ENCODE results near the gene ISLR2.
A peak's percentile ranks its signal among the peaks of the same experiment; 100 is the strongest.
"Not testable (repeated sequence)": the region's sequence is repeated elsewhere in the genome, so short reads cannot be mapped to it uniquely, and the experiment has no call there.

Gene ISLR2, protein sequence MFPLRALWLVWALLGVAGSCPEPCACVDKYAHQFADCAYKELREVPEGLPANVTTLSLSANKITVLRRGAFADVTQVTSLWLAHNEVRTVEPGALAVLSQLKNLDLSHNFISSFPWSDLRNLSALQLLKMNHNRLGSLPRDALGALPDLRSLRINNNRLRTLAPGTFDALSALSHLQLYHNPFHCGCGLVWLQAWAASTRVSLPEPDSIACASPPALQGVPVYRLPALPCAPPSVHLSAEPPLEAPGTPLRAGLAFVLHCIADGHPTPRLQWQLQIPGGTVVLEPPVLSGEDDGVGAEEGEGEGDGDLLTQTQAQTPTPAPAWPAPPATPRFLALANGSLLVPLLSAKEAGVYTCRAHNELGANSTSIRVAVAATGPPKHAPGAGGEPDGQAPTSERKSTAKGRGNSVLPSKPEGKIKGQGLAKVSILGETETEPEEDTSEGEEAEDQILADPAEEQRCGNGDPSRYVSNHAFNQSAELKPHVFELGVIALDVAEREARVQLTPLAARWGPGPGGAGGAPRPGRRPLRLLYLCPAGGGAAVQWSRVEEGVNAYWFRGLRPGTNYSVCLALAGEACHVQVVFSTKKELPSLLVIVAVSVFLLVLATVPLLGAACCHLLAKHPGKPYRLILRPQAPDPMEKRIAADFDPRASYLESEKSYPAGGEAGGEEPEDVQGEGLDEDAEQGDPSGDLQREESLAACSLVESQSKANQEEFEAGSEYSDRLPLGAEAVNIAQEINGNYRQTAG

DNA sequence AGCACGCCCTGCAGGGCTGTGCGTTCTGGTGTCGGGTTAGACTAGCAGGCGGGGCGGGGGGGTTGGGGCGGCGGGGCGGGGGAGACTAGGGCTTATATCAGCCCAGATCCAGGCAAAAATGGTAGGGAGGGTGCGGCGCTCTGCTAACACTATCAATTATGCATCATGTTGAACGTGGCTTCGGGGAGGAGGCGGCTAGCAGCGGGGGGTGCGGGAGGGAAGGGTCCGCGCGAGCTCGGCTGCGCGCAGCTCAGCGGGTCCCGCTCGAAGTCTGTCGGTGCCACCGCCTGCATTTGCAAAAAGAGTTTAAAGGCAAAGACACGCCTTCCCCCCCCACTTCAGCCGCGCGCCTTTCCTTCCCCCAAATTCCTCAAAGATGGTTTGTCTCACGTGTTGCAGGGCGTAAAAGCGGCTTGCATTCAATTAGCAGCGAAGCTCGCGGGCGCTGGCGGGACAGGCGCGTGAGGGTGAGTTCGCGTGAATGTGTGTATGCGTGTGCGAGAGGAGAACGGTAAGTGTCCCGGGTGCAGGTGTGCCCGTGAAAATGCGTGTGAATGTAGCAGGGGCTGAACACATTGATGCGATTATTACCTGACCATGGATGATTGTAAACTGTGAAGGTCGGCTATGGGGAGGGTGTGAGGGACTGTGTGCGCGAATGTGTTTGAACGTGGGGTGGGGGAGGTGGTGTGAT lies at the start of gene ISLR2:
Gene ISLR2, plus strand, starts transcription at position 432 of the 694 bp plus-strand sequence. CDS start 2,169 bp downstream, outside the sequence.
- H3K4me3 ChIP-seq (ENCODE audit: insufficient read length, low read depth) = peak within 1 kb of the TSS; percentile 31
- H3K9me3 ChIP-seq (ENCODE audit: insufficient read depth, low read length) = peaks cover 11% of the 10 kb centered on the region; the same call in 1 of the 2 replicates
- H3K4me1 ChIP-seq (ENCODE audit: insufficient read depth, insufficient read length) = peaks cover 28% of the 10 kb centered on the region
- TF ChIP-seq ZNF274 (IDR thresholded peaks at IDR 0.05; ENCODE audit: low read depth, low read length) (no peak), SUZ12 (IDR thresholded peaks at IDR 0.05; ENCODE audit: extremely low read depth, insufficient read depth, insufficient read length) (peak; percentile 3)
- H3K36me3 ChIP-seq (ENCODE audit: insufficient read depth, insufficient read length, low read length) = no peaks in the 10 kb centered on the region
- H3K9ac ChIP-seq (ENCODE audit: insufficient read length, low read depth) = peak within 1 kb of the TSS; percentile 78
- peaks cover 95% of the 10 kb centered on the region for H3K27me3 ChIP-seq (ENCODE audit: insufficient read depth, insufficient read length)
- DNase-seq (ENCODE audit: low read depth, low spot score) = no peak

DNA sequence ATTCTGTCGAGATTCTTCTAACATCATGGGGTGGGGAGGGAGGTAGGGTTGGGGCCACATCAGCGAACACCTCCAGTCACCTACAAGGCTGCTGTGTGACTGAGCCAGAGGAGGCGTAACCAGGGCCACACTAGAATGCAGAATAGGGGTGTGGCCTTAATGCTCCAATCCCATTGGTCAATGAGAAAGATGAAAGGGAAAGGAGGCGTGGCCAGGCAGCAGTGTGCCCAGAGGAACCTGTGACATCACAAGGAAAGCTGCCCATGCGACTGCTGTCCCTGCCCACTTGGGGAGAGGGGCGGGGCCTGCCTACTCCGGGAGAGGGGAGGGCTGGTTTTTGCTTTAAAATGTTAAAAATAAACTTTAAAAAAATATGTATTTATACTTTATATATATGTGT lies 47.9 kb upstream of the ISLR2 start, which contains the start of gene GOLGA6A:
Gene GOLGA6A, minus strand, starts transcription at position 101 of the 400 bp plus-strand sequence. Its CDS starts 41 bp downstream, at position 60.
- not testable (repeated sequence) for H3K4me3 ChIP-seq (ENCODE audit: insufficient read length, low read depth); DNase-seq (ENCODE audit: low read depth, low spot score); H3K36me3 ChIP-seq (ENCODE audit: insufficient read depth, insufficient read length, low read length); H3K9me3 ChIP-seq (ENCODE audit: insufficient read depth, low read length); H3K4me1 ChIP-seq (ENCODE audit: insufficient read depth, insufficient read length); H3K9ac ChIP-seq (ENCODE audit: insufficient read length, low read depth); H3K27me3 ChIP-seq (ENCODE audit: insufficient read depth, insufficient read length)

DNA sequence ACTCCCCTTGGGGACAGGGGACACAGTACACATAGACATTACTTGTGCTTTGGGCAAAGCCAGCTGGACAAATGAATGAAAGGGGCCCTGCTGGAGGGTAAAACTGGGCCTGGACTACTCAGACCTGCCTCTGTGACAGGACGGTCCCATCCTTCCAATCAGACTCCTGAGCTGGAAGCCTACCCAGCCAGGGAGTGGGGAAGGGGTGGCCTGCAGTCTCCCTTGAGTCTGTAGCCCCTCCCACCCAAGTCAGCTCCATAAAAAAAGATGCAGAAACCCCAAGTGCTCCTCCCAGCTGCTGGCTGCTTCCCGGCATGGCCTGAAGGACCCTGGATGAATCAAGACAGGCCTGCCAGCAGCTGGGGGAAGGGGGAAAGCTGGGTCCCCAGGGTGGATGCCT lies 35.8 kb upstream of the ISLR2 start:
- not testable (repeated sequence) for H3K4me3 ChIP-seq (ENCODE audit: insufficient read length, low read depth); H3K27me3 ChIP-seq (ENCODE audit: insufficient read depth, insufficient read length); H3K9ac ChIP-seq (ENCODE audit: insufficient read length, low read depth); DNase-seq (ENCODE audit: low read depth, low spot score); H3K4me1 ChIP-seq (ENCODE audit: insufficient read depth, insufficient read length); H3K36me3 ChIP-seq (ENCODE audit: insufficient read depth, insufficient read length, low read length); H3K9me3 ChIP-seq (ENCODE audit: insufficient read depth, low read length)

DNA sequence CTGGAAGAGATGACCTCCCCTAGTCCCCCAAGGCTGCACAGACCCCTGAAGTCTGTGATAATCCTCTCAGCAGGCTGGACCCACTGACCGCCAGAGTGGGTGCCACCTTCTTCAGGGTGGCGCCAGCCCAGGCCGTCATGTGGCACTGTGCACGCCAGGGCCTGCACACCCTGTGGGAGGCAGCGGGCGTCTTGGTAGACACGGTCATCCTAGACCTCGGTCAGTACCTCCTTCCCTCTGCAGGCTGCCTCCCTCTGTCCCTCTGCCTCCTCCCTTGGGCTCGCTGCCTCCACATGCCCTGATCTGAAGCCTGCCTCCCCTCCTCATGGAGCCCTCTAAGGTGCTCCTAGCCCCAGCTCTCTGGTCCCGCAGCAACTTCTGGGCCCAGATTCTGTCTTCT lies 34.8 kb upstream of the ISLR2 start:
- not testable (repeated sequence) for H3K4me3 ChIP-seq (ENCODE audit: insufficient read length, low read depth); H3K9me3 ChIP-seq (ENCODE audit: insufficient read depth, low read length); H3K9ac ChIP-seq (ENCODE audit: insufficient read length, low read depth); H3K27me3 ChIP-seq (ENCODE audit: insufficient read depth, insufficient read length); H3K36me3 ChIP-seq (ENCODE audit: insufficient read depth, insufficient read length, low read length); DNase-seq (ENCODE audit: low read depth, low spot score); H3K4me1 ChIP-seq (ENCODE audit: insufficient read depth, insufficient read length)

DNA sequence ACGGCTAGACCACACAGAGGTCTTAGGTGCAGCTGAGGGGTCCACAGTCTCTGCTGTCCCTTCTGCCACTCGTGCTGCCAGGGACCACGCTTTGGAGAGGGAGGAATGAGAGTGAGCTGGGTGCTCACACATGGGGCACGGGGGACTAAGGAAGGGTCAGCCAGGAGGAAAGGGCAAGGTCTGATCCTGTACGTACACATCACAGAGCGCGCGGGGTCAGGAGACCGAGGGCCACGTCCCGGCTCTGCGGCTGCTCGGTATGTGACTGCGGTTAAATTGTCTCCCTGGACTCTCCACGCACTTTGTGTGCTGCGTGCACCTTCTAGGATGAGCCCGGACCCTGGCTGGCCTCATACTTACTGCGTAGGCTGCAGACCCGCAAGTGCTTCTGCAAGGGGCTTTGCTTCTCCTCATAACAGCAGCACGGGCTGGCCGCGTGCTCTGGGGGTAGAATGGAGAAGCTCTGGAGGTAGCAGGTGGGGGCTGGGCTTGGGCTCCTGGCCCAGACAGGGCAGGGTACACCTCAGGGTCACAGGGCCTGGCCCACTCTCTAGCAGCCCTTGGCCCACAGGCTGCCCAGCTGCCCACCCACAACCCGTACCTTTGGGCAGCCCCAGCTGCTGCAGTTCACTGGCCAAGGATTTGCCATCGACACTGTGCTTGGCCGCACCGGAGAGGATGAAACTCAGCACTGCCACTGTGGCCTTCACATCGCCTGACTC lies 33.5 kb upstream of the ISLR2 start:
- H3K27me3 ChIP-seq (ENCODE audit: insufficient read depth, insufficient read length); H3K4me3 ChIP-seq (ENCODE audit: insufficient read length, low read depth); H3K4me1 ChIP-seq (ENCODE audit: insufficient read depth, insufficient read length); H3K9ac ChIP-seq (ENCODE audit: insufficient read length, low read depth); H3K36me3 ChIP-seq (ENCODE audit: insufficient read depth, insufficient read length, low read length); H3K9me3 ChIP-seq (ENCODE audit: insufficient read depth, low read length); DNase-seq (ENCODE audit: low read depth, low spot score): not testable (repeated sequence)

DNA sequence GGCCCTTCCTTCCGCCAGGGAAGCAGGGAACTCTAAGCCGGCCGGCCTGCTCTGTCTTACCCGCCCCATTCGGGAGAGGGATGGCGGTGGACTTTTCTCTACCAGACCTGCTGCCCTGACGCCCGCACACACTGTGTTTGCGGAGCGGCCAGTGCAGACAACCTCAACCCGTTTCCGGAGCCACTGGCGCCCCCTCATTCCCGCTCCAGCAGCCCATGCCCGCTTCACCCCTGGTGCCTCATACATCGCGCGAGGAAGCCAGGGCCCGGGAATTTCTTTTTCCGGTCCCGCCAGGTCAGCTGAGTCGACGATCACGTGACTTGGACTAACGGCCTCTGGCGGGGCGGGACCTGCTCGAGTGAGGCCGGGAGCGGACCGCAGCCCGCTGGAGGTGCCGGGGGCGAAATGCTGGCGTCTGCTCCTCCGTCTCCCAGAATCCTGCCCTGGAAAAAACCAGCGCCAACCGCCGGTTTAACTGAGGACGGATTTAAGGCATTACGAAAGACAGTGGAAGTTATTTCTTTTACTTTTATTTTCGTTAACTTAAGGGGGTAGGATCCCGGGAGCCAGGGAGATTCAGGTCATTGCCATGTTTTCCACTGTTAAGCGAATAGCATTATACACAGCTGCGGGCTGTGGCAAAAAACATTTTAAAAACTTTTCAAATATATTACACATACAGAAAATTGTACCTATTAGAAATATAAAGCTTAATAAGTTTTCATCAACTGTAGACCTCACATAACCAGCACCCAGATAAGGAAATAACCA lies 30.2 kb upstream of the ISLR2 start:
- not testable (repeated sequence) for H3K36me3 ChIP-seq (ENCODE audit: insufficient read depth, insufficient read length, low read length); H3K9me3 ChIP-seq (ENCODE audit: insufficient read depth, low read length); H3K27me3 ChIP-seq (ENCODE audit: insufficient read depth, insufficient read length); H3K4me1 ChIP-seq (ENCODE audit: insufficient read depth, insufficient read length)
- peak; percentile 56 for DNase-seq (ENCODE audit: low read depth, low spot score)
- Histone ChIP-seq H3K4me3 (ENCODE audit: insufficient read length, low read depth) (peak overlapping the region; percentile 41), H3K9ac (ENCODE audit: insufficient read length, low read depth) (peak overlapping the region; percentile 76)

DNA sequence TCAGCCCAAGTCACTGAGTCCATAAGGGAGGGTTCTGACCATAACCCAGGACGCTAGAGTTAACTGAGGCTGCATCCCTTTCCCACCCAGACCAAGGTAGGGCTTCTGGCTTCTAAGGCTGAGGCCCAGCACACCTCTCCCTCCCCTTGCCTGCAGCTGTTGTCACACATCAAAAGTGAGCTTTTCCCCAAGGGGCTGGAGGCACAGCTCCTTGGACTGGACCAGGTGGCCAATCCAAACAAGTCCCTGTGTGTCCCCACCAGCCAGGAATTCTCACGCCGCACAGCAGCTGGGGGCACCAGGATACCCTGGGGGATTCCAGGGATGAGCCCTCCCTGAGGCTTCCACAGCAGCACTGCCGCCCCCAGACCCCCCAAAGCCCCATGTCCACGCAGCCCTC lies 22.3 kb upstream of the ISLR2 start:
- Histone ChIP-seq H3K4me3 (ENCODE audit: insufficient read length, low read depth) (no peak overlapping the region), H3K27me3 (ENCODE audit: insufficient read depth, insufficient read length) (no peaks in the 10 kb centered on the region), H3K9me3 (ENCODE audit: insufficient read depth, low read length) (no peaks in the 10 kb centered on the region), H3K4me1 (ENCODE audit: insufficient read depth, insufficient read length) (no peaks in the 10 kb centered on the region), H3K9ac (ENCODE audit: insufficient read length, low read depth) (no peak overlapping the region), H3K36me3 (ENCODE audit: insufficient read depth, insufficient read length, low read length) (no peaks in the 10 kb centered on the region)
- no peak for TF ChIP-seq SUZ12 (IDR thresholded peaks at IDR 0.05; ENCODE audit: extremely low read depth, insufficient read depth, insufficient read length)
- TF ChIP-seq ZNF274 (IDR thresholded peaks at IDR 0.05; ENCODE audit: low read depth, low read length) = no peak
- TF ChIP-seq YY1 (IDR thresholded peaks at IDR 0.05; ENCODE audit: insufficient read depth, insufficient read length) = no peak
- no peak for DNase-seq (ENCODE audit: low read depth, low spot score)

DNA sequence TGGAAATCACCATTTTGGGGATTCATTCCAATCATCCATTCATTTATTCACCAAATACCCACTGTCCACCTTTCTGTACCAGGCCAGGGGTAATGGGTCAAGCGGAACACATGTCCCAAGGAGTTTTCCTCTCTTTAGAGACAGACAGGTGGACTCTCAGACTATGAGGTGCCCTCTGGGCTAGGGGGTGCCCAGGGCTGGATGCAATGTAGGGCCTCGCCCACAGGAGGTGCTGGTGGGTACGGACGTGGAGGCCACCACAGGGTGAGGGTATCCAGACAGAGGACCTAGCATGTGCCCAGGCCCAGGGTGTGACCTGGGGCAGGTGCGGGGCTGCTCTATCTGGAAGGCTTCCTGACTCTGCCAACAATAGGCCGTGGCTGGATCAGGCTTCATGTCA lies 21.8 kb upstream of the ISLR2 start:
- not testable (repeated sequence) for H3K4me1 ChIP-seq (ENCODE audit: insufficient read depth, insufficient read length); H3K4me3 ChIP-seq (ENCODE audit: insufficient read length, low read depth); H3K9ac ChIP-seq (ENCODE audit: insufficient read length, low read depth); H3K9me3 ChIP-seq (ENCODE audit: insufficient read depth, low read length); H3K36me3 ChIP-seq (ENCODE audit: insufficient read depth, insufficient read length, low read length); DNase-seq (ENCODE audit: low read depth, low spot score); H3K27me3 ChIP-seq (ENCODE audit: insufficient read depth, insufficient read length)
